ENCODE measurements around the gene PBLD.

PBLD gene

GRCh38 chr10:68371604-68372003, 38.9 kb upstream of the PBLD start:
- TF ChIP-seq CREB5 (CRISPR knock-in tag; IDR thresholded peaks at IDR 0.05; ENCODE audit: low read depth), result no peak
- TF ChIP-seq PPARA (CRISPR knock-in tag; IDR thresholded peaks at IDR 0.05; ENCODE audit: borderline replicate concordance), result no peak
- no peak for TF ChIP-seq RARB (CRISPR knock-in tag; IDR thresholded peaks at IDR 0.05)
- TF ChIP-seq TSHZ2 (CRISPR knock-in tag; IDR thresholded peaks at IDR 0.05), result no peak
- no peak for TF ChIP-seq CSDC2 (CRISPR knock-in tag; IDR thresholded peaks at IDR 0.05)
- no peak for TF ChIP-seq SNAI2 (CRISPR knock-in tag; IDR thresholded peaks at IDR 0.05)
- TF ChIP-seq CSRNP3 (CRISPR knock-in tag; IDR thresholded peaks at IDR 0.05), result no peak
- no peak for TF ChIP-seq ZNF565 (CRISPR knock-in tag; conservative IDR thresholded peaks at IDR 0.05; ENCODE audit: low read depth)
- TF ChIP-seq OSR1 (CRISPR knock-in tag; IDR thresholded peaks at IDR 0.05), result no peak
- TF ChIP-seq TOX (CRISPR knock-in tag; IDR thresholded peaks at IDR 0.05; ENCODE audit: borderline replicate concordance), result no peak
- TF ChIP-seq ZNF70 (CRISPR knock-in tag; IDR thresholded peaks at IDR 0.05), result no peak
- TF ChIP-seq TCF4 (CRISPR knock-in tag; IDR thresholded peaks at IDR 0.05; ENCODE audit: borderline replicate concordance), result no peak
- no peak for ATAC-seq

- ATAC-seq, result no peak
- TF ChIP-seq CSRNP3 (CRISPR knock-in tag; IDR thresholded peaks at IDR 0.05) (no peak), POU6F1 (CRISPR knock-in tag; IDR thresholded peaks at IDR 0.05; ENCODE audit: borderline replicate concordance, low read depth) (no peak), TSHZ2 (CRISPR knock-in tag; IDR thresholded peaks at IDR 0.05) (no peak), GLIS3 (CRISPR knock-in tag; IDR thresholded peaks at IDR 0.05) (no peak), SNAI2 (CRISPR knock-in tag; IDR thresholded peaks at IDR 0.05) (no peak), PATZ1 (CRISPR knock-in tag; IDR thresholded peaks at IDR 0.05; ENCODE audit: borderline replicate concordance) (no peak), ZFP3 (CRISPR knock-in tag; IDR thresholded peaks at IDR 0.05) (no peak), ISL1 (CRISPR knock-in tag; IDR thresholded peaks at IDR 0.05) (no peak), ZNF8 (CRISPR knock-in tag; IDR thresholded peaks at IDR 0.05) (no peak), CREB5 (CRISPR knock-in tag; IDR thresholded peaks at IDR 0.05; ENCODE audit: low read depth) (no peak), ESRRG (CRISPR knock-in tag; IDR thresholded peaks at IDR 0.05) (no peak), PPARA (CRISPR knock-in tag; IDR thresholded peaks at IDR 0.05; ENCODE audit: borderline replicate concordance) (no peak), RARB (CRISPR knock-in tag; IDR thresholded peaks at IDR 0.05) (no peak), TCF4 (CRISPR knock-in tag; IDR thresholded peaks at IDR 0.05; ENCODE audit: borderline replicate concordance) (no peak), ZFP30 (CRISPR knock-in tag; IDR thresholded peaks at IDR 0.05) (no peak), BACH2 (CRISPR knock-in tag; IDR thresholded peaks at IDR 0.05; ENCODE audit: borderline replicate concordance) (no peak), TOX (CRISPR knock-in tag; IDR thresholded peaks at IDR 0.05; ENCODE audit: borderline replicate concordance) (no peak), CSDC2 (CRISPR knock-in tag; IDR thresholded peaks at IDR 0.05) (no peak), ZNF565 (CRISPR knock-in tag; conservative IDR thresholded peaks at IDR 0.05; ENCODE audit: low read depth) (no peak), ARNTL (CRISPR knock-in tag; IDR thresholded peaks at IDR 0.05; ENCODE audit: borderline replicate concordance, low read depth) (no peak)
These were observed 34.4 kb upstream of the PBLD start for GRCh38 chr10:68367121-68367520.

Data from SK-N-SH treated with all-trans-retinoic acid at 6 μM for 48 hours (cell line).